SU-DHL-6 (cell line): Measurements from ENCODE around the gene TMPRSS5.

Experiments
- H2AFZ ChIP-seq: fragments of 200-600 bp; sonication (generic); 2 replicates; pipeline ENCODE4 v1.6.1; 2014; ENCODE audit warnings: low read depth, mild to moderate bottlenecking, moderate library complexity, mixed read lengths, antibody characterized with exemption, low read length; ENCODE audit not compliant: severe bottlenecking
- H3F3A ChIP-seq: fragments of 200-600 bp; shearing (Covaris generic); 2 replicates; pipeline ENCODE4 v1.6.0; 2016; ENCODE audit warnings: antibody characterized with exemption, mild to moderate bottlenecking; ENCODE audit not compliant: insufficient read depth
- H3K27ac ChIP-seq: fragments of 200-600 bp; sonication (generic); 2 replicates; pipeline ENCODE4 v1.5.1; 2016; ENCODE audit warnings: low read depth, mild to moderate bottlenecking, low read length, moderate library complexity, mixed read lengths
- H3K27me3 ChIP-seq: fragments of 200-600 bp; sonication (generic), shearing (Covaris generic); 2 replicates; pipeline ENCODE4 v1.6.0; 2014; ENCODE audit warnings: mild to moderate bottlenecking, low read length
- H3K36me3 ChIP-seq: fragments of 200-600 bp; sonication (generic); 2 replicates; pipeline ENCODE4 v1.6.1; 2014; ENCODE audit warnings: mild to moderate bottlenecking, low read length, mixed read lengths
- H3K4me2 ChIP-seq: fragments of 300-600, 200-600 bp; shearing (Covaris generic), sonication (generic); 2 replicates; pipeline ENCODE4 v1.6.0; 2014; ENCODE audit warnings: low read length, low read depth, mild to moderate bottlenecking; ENCODE audit not compliant: poor library complexity, severe bottlenecking
- H3K4me3 ChIP-seq: fragments of 200-600 bp; sonication (generic); 2 replicates; pipeline ENCODE4 v1.5.1; 2014; ENCODE audit warnings: antibody characterized with exemption, low read length, mild to moderate bottlenecking, mixed read lengths; ENCODE audit not compliant: insufficient read depth, poor library complexity, severe bottlenecking
- H3K79me2 ChIP-seq: fragments of 200-600 bp; sonication (generic); 2 replicates; pipeline ENCODE4 v1.6.1; 2014; ENCODE audit warnings: mild to moderate bottlenecking, low read length, moderate library complexity; ENCODE audit not compliant: insufficient read depth
- H3K9ac ChIP-seq: fragments of 200-600 bp; sonication (generic); 2 replicates; pipeline ENCODE4 v1.7.0; 2014; ENCODE audit warnings: mild to moderate bottlenecking, low read length
- H3K9me2 ChIP-seq: fragments of 200-600 bp; sonication (generic); replicated peaks from 2 replicates; pipeline ENCODE4 v1.6.1; 2014; ENCODE audit warnings: low read length; ENCODE audit not compliant: insufficient read depth
- H3K9me3 ChIP-seq: fragments of 200-600 bp; sonication (generic); 2 replicates; pipeline ENCODE4 v1.6.1; 2014; ENCODE audit warnings: low read length, mixed read lengths; ENCODE audit not compliant: insufficient read depth
- H4K20me1 ChIP-seq: fragments of 200-600 bp; sonication (generic); 2 replicates; pipeline ENCODE4 v1.6.1; 2014; ENCODE audit warnings: low read depth, mild to moderate bottlenecking, antibody characterized with exemption, low read length, moderate library complexity, mixed read lengths
- EZH2phosphoT487 ChIP-seq: fragments of 200-600 bp; sonication (generic), shearing (Covaris generic); conservative IDR thresholded peaks from 2 replicates; pipeline ENCODE4 v1.6.1; 2018; ENCODE audit warnings: mild to moderate bottlenecking, antibody characterized with exemption, low read length, moderate library complexity, mixed read lengths
- TF ChIP-seq, protein P1 (sequence below): fragments of 200-600 bp; sonication (generic); IDR thresholded peaks from one replicate; pipeline ENCODE4 v1.5.1; 2017; ENCODE audit warnings: antibody characterized with exemption, mild to moderate bottlenecking, low read length, moderate library complexity; ENCODE audit not compliant: insufficient read depth, poor library complexity, severe bottlenecking

TMPRSS5 gene

GRCh38 chr11:113732092-113732491 lies 26.0 kb upstream of the TMPRSS5 start:
- TF ChIP-seq, protein P1, sequence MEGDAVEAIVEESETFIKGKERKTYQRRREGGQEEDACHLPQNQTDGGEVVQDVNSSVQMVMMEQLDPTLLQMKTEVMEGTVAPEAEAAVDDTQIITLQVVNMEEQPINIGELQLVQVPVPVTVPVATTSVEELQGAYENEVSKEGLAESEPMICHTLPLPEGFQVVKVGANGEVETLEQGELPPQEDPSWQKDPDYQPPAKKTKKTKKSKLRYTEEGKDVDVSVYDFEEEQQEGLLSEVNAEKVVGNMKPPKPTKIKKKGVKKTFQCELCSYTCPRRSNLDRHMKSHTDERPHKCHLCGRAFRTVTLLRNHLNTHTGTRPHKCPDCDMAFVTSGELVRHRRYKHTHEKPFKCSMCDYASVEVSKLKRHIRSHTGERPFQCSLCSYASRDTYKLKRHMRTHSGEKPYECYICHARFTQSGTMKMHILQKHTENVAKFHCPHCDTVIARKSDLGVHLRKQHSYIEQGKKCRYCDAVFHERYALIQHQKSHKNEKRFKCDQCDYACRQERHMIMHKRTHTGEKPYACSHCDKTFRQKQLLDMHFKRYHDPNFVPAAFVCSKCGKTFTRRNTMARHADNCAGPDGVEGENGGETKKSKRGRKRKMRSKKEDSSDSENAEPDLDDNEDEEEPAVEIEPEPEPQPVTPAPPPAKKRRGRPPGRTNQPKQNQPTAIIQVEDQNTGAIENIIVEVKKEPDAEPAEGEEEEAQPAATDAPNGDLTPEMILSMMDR, result no peak
- no peak for TF ChIP-seq EZH2phosphoT487
- no peaks in the 10 kb centered on the region for H3K79me2 ChIP-seq
- 0 out of 2 replicates have a peak, but pooled peaks cover 12% of the 10 kb centered on the region for H3K36me3 ChIP-seq
- no peaks in the 10 kb centered on the region for H3K9me2 ChIP-seq
- H3K9ac ChIP-seq, result no peak overlapping the region
- no peak overlapping the region for H3K27ac ChIP-seq
- H4K20me1 ChIP-seq, result no peaks in the 10 kb centered on the region
- no peak overlapping the region for H3K4me3 ChIP-seq
- no peaks in the 10 kb centered on the region for H3F3A ChIP-seq
- H3K4me2 ChIP-seq, result no peak overlapping the region
- no peaks in the 10 kb centered on the region for H3K9me3 ChIP-seq
- no peaks in the 10 kb centered on the region for H3K27me3 ChIP-seq
- no peak overlapping the region for H2AFZ ChIP-seq

GRCh38 chr11:113730887-113731726 lies 25.0 kb upstream of the TMPRSS5 start:
- Histone ChIP-seq H3K27me3 (no peaks in the 10 kb centered on the region), H3K27ac (no peak overlapping the region), H4K20me1 (no peaks in the 10 kb centered on the region), H3K36me3 (0 out of 2 replicates have a peak, but pooled peaks cover 12% of the 10 kb centered on the region), H3K9me2 (no peaks in the 10 kb centered on the region), H3K4me2 (no peak overlapping the region), H2AFZ (no peak overlapping the region), H3K79me2 (no peaks in the 10 kb centered on the region), H3F3A (no peaks in the 10 kb centered on the region), H3K9me3 (no peaks in the 10 kb centered on the region), H3K4me3 (no peak overlapping the region), H3K9ac (no peak overlapping the region)
- TF ChIP-seq, protein P1, result no peak
- no peak for TF ChIP-seq EZH2phosphoT487

DNA sequence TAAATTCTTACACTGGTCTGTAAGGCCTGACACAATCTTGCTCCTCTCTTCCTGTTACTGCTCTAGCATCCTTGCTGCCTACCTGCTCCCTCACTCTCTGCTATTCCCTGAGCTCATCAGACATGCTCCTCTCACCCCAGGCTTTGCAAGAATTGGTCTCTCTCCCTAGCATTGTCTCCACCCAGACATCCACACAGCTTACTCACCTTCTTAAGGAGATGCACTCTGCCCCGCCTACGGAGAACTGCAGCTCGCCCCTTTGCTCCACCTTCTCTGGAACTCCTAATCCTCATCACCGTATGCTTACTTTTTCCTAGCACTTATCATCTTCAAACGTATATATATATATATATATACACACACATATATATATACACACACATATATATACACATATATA lies 23.3 kb upstream of the TMPRSS5 start:
- Histone ChIP-seq H4K20me1 (no peaks in the 10 kb centered on the region), H3K9me2 (no peaks in the 10 kb centered on the region), H2AFZ (no peak overlapping the region), H3K4me2 (no peak overlapping the region), H3K36me3 (0 out of 2 replicates have a peak, but pooled peaks cover 8% of the 10 kb centered on the region), H3K79me2 (no peaks in the 10 kb centered on the region), H3K9me3 (no peaks in the 10 kb centered on the region), H3F3A (no peaks in the 10 kb centered on the region), H3K4me3 (no peak overlapping the region), H3K9ac (no peak overlapping the region), H3K27me3 (no peaks in the 10 kb centered on the region), H3K27ac (no peak overlapping the region)
- no peak for TF ChIP-seq EZH2phosphoT487
- TF ChIP-seq, protein P1, result no peak
